Thyroid gland (tissue), 4 donors: ENCODE measurements around the gene POLE4.

ENCODE experiments used
- POLR2A ChIP-seq, 2 donors: fragments of 450-650 bp; IDR thresholded peaks; one replicate each; pipeline ENCODE4 v1.6.1; 2017; ENCODE audit warnings: antibody characterized with exemption in 2 of 2, mild to moderate bottlenecking in 2 of 2, moderate library complexity in 1 of 2
- TF ChIP-seq, protein P1 (sequence below), 6 experiments: fragments of 200-600 bp in 3 of 6; fragments of 450-650 bp in 3 of 6; sonication (generic) in 3 of 6; IDR thresholded peaks; one replicate each; pipeline ENCODE4 v1.5.1; 2016 to 2019; ENCODE audit warnings: antibody characterized with exemption in 6 of 6, mild to moderate bottlenecking in 2 of 6, inconsistent platforms in 1 of 6, moderate library complexity in 1 of 6

DNA sequence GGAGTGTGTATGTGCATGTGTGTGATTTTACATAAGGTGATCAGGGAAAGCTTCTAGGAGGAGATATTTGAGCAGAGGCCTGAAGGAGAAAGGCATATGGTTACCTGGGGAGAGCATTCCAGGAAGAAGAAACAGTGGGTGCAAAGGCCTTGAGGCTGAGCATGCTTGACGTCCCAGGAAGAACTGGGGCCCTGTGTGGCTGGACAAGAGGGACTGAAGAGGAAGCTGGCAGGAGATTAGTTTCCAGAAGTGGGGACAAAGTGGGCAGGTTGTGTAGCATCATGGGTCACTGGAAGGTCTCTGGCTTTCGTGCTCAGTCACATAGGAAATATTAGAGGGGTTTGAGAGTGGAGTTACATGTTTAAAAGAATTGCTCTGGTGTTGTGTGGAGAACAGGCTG is 42.0 kb upstream of the POLE4 start:
- TF ChIP-seq, protein P1, sequence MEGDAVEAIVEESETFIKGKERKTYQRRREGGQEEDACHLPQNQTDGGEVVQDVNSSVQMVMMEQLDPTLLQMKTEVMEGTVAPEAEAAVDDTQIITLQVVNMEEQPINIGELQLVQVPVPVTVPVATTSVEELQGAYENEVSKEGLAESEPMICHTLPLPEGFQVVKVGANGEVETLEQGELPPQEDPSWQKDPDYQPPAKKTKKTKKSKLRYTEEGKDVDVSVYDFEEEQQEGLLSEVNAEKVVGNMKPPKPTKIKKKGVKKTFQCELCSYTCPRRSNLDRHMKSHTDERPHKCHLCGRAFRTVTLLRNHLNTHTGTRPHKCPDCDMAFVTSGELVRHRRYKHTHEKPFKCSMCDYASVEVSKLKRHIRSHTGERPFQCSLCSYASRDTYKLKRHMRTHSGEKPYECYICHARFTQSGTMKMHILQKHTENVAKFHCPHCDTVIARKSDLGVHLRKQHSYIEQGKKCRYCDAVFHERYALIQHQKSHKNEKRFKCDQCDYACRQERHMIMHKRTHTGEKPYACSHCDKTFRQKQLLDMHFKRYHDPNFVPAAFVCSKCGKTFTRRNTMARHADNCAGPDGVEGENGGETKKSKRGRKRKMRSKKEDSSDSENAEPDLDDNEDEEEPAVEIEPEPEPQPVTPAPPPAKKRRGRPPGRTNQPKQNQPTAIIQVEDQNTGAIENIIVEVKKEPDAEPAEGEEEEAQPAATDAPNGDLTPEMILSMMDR (IDR thresholded peaks at IDR 0.05): no peak
- no peak for TF ChIP-seq POLR2A (IDR thresholded peaks at IDR 0.05)
